Fibroblast of skin of abdomen (primary cell): ENCODE measurements around the gene KCNG1.
"Not testable (repeated sequence)": the region's sequence is repeated elsewhere in the genome, so short reads cannot be mapped to it uniquely, and the experiment has no call there.

Experiments
- DNase-seq: peaks from one replicate; pipeline ENCODE4 v3.0.0-alpha.2; 2013

The KCNG1 gene

DNA sequence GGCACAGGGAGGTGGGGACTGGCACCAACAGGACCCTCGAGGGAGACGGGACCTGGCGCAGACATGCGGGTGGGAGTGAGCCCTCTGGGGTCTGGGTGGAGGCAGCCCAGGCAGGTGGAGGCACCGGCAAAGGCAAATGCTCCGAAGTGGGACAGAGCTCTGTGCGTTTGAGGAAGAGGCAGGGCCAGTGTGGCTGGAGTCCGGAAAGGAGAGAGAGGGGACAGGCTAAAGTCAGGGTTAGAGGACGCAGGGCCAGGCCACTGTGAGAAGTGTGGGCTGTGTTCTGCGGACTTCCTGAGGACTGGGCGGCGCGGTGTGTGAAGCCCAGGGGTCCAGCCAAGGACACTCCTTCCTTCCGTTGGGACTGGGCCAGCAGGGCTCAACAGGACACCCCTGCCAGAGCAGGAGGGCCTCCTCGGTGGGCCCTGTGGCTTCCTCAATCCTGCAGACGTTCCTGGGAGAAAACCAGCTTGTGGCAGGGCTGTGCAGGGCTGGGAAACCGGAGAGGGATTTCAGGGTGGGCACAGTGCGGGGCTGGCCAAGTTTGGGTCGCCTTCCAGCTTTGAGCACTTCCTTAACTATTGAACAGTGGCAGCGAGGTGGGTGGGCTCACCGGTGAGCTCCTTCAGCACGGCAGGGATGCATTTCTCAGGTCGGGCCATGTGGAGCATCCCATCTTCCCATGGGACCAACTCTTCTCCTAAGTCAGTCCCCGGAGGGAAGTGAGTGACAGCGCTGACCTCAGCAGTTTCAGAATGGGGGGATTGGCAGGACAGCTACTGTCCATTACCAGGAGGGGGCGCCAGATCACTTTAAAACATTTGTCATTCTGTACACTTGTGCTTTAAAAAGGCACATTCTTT lies 41.8 kb downstream of the KCNG1 start:
- DNase-seq = peak; percentile 67

DNA sequence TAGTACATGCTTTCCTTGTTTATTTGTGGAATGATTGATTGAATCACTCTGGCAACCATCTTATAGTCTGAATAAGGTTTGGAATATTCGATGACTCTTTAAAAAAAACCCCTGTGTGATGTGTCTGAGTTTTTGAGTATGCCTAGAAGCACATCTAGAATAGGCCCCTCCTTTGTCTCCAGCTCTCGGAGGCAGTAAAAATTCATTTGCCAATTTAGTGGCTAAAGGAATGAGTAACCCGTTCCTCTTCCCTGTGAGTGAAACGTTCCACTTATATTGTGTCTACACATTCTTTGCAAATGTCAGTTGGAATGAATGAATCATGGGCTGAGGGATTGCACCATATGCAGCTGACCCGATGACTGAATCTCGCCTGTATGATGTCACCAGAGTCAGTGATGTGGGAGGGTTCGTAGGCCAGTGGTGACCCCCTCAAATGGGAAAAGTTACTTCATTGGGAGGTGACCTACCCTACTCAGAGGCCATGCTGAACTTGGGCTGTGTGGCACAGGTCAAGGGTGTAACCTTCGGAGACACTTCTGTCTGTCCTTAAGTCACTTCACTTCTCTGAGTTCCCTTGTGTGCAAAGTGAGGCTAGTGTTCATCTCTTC lies 42.7 kb downstream of the KCNG1 start:
- DNase-seq = peak; percentile 99

- DNase-seq = not testable (repeated sequence)
Measured at GRCh38 chr20:50978533-50978932, 44.4 kb downstream of the KCNG1 start.

GRCh38 chr20:50977066-50978021 lies 45.6 kb downstream of the KCNG1 start:
- DNase-seq = no peak

- no peak for DNase-seq
Measured at GRCh38 chr20:50975701-50976330, 47.1 kb downstream of the KCNG1 start.

DNA sequence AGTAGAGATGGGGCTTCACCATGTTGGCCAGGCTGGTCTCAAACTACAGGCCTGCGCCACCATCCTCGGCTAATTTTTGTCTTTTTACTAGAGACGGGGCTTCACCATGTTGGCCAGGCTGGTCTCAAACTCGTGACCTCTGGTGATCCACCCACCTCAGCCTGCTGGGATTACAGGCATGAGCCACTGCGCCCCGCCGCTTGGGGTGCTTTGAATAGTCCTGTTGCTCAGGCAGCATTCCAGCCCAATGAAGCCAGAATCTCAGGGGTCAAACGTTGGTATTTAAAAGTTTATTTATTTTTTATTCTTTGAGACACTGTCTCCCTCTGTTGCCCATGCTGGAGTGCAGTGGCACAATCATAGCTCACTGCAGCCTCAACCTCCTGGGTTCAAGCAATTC lies 53.0 kb downstream of the KCNG1 start:
- no peak for DNase-seq

DNA sequence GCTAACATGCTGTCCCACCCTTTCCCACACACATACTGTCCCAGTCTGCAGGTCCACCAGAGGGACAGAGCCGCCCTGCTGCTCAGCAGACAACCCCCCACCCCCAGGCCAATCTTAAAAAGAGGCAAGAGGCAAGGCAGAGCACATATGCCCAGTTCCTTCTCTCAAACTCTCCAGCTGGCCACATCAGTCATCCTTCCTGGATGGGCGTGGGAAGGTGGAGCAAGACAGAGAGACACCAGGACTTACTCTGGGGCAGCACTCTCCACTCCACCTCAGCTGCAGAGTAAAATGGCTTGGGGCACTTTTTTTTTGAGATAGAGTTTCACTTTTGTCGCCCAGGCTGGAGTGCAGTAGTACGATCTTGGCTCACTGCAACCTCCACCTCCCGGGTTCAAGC lies 53.5 kb downstream of the KCNG1 start:
- DNase-seq = no peak

- no peak for DNase-seq
Measured at GRCh38 chr20:50968289-50968688, 54.6 kb downstream of the KCNG1 start.

DNA sequence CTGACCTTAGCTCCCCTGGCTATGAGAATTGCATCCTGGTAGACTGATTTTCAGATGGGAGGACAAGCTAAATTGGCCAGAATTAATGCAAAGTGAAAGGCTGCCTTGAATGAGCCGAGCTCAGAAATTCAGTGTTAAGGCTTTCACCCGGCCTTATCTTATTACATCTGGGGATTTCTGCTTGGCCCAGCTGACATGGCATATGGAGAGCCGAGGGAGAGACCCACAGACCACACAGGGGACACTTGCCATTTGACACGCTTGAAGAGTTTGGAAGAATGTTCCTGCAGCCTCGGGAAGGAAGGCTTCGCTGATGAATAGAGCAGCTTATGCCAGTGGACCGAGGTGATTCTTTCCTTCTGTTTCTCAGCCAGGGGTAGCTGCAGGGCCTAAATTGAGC lies 55.3 kb downstream of the KCNG1 start:
- no peak for DNase-seq

- DNase-seq = no peak
Measured at GRCh38 chr20:50959543-50960126, 63.3 kb downstream of the KCNG1 start.

DNA sequence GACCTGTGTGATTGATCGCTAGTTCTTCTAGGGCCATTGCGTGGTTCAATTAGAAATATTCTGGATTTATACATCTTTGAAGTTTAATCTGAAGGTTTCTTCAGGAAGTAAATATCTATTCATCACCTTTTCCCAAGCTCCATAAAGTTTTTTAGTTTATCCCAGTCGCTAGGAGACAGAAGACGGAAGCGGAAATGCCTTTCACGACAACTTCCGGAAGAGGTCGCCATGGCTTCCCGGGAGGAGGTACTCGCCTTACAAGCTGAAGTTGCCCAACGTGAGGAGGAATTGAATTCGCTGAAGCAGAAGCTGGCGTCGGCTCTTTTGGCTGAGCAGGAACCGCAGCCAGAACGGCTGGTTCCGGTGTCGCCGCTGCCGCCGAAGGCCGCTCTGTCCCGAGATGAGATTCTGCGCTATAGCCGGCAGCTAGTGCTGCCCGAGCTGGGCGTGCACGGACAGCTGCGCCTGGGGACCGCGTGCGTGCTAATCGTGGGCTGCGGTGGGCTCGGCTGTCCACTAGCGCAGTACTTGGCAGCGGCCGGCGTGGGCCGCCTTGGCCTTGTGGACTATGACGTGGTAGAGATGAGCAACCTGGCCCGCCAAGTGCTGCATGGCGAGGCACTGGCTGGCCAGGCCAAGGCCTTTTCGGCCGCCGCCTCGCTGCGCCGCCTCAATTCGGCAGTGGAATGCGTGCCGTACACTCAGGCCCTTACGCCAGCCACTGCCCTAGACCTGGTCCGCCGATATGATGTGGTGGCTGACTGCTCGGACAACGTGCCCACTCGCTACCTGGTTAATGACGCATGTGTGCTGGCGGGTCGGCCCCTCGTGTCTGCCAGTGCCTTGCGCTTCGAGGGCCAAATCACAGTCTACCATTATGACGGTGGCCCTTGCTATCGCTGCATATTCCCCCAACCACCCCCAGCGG lies 64.0 kb downstream of the KCNG1 start, which contains the start of gene MOCS3:
MOCS3 (plus strand) TSS at position 204 of the 928 bp plus-strand sequence; CDS start at position 229, 25 bp downstream.
- DNase-seq = peak; percentile 90

DNA sequence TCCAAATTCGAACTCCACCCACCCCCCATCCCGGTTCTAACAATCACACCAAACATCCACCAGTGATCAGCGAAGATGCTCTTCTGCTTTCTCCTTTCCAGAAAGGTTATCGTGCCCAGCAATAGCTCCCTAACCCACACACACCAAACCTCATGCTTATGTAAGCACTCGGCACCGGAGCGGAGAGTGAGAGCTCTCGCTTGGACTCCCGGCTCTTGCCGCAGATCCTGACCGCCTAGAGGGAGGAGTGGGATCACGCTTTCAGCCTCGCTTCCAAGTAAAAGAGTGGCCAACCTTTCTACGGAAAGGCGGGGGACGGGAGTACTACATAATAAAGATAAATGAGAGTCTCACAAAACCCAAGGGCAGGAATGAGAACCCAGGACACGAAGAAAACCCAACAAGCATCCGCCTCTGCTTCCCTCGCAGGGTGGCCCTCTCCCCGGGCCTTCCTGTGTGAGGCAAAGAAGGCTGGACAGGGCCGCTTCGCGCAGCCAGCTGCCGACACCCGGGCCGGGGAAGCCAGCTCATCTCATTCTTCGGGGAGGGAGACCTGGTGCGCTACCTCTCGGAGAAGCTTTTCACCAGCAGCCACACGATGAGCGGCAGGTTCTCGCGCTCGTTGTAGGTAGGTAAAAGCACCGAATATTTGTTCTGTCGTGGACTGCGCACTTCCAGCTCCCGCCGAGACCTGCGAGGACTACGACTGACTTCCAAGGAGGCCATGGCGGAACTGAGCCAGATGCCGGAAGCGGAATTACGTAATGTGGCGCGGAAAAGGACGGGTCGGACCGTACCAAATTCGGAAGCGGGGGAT lies 64.9 kb downstream of the KCNG1 start, which contains the start of gene DPM1:
DPM1 (minus strand) TSS at position 735 of the 817 bp plus-strand sequence; CDS start at position 726, 9 bp downstream.
- peak; percentile 88 for DNase-seq

DNA sequence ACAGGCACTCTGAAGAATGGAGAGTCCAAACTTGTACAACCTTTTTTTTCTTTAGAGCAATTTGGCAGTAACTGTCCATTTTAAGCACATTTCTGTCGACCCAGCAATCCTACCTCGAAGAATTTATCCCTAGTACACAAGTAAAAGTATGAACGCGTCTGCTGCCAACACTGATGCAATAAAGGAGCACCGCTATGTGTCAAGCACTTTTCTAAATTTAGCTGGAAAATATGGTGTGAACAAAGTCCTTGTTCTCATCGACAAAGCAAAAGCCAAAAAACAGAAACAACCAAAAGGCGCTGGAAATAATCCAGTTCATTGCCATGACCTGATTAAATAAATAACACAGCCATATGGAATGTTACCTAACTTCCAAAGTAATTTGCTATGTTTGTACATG lies 65.6 kb downstream of the KCNG1 start:
- peak; percentile 23 for DNase-seq

DNA sequence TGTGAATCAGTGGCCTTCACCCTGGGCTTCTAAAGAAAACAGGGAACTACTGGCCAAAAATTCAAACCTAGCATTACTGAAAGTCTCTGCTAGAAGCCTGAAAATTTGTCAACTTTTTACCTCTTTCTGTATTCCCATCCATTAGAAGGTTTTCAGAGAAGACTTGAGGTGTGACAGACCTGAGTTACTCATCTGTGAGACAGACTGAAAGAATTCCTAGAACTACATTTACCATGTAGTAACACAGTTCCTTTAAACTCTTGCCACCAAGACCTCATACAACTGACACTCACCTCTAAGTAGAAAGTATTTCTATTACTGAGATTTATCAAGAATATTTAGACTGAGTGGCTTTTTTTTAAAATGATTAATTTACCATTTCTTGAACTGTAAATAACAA lies 69.1 kb downstream of the KCNG1 start:
- DNase-seq = no peak
